A549 (cell line): ENCODE data around the gene SRRT. TPM values are rescaled to one million over a fixed set of nuclear protein-coding genes. Genes with fewer than 3 reads are reported as not detected.
"Not testable (repeated sequence)": the region's sequence is repeated elsewhere in the genome, so short reads cannot be mapped to it uniquely, and the experiment has no call there.

Source experiments
- ATAC-seq, 2 experiments: fragments of 200-7000 bp in 1 of 2; fragments of >200 bp in 1 of 2; cut with Nextera tagmentation in 1 of 2; cut with Tn5 transposase in 1 of 2; 3 replicates each; pipeline versions ENCODE4 v1.8.0 to v1.9.1; 2018 to 2020; ENCODE audit warnings: mild to moderate bottlenecking in 1 of 2, moderate library complexity in 1 of 2
- CTCF ChIA-PET: fragments of 300-600 bp; sonication (Branson Sonifier 250); formaldehyde crosslinking; extraction: SDS; loops from one replicate; lab custom pipeline; 2021; ENCODE audit warnings: antibody characterized with exemption, inconsistent platforms; lab: Yijun Ruan, JAX
- POLR2A ChIA-PET: fragments of 350-600 bp; formaldehyde crosslinking; extraction: SDS; loops from one replicate; lab custom pipeline; 2021; ENCODE audit warnings: antibody characterized with exemption, inconsistent platforms; lab: Yijun Ruan, JAX
- DNase-seq, 2 experiments: peaks; one replicate each; pipeline versions ENCODE4 v3.0.0 to v3.0.0-alpha.2; 2011 to 2016; ENCODE audit warnings: low read depth in 1 of 2, low spot score in 1 of 2
- FAIRE-seq: peaks from 2 replicates; lab custom pipeline; 2011; peaks lifted over from hg19 to GRCh38; lab: Jason Lieb, UNC
- H3K27ac ChIP-seq, 2 experiments: fragments of >200 bp; sonication (Bioruptor Twin); formaldehyde crosslinking; 3 replicates each; pipeline ENCODE4 v1.5.1; 2016 to 2017
- H3K4me1 ChIP-seq: fragments of >200 bp; sonication (Bioruptor Twin); formaldehyde crosslinking; 3 replicates; pipeline ENCODE4 v1.6.1; 2016
- H3K4me2 ChIP-seq: fragments of >200 bp; sonication (Bioruptor Twin); formaldehyde crosslinking; 3 replicates; pipeline ENCODE4 v1.6.1; 2016
- H3K4me3 ChIP-seq: fragments of >200 bp; sonication (Bioruptor Twin); formaldehyde crosslinking; 3 replicates; pipeline ENCODE4 v1.5.1; 2016
- H3K9me3 ChIP-seq: fragments of >200 bp; sonication (Bioruptor Twin); formaldehyde crosslinking; 3 replicates; pipeline ENCODE4 v1.6.1; 2016
- BHLHE40 ChIP-seq: IDR thresholded peaks from 2 replicates; pipeline ENCODE4 v1.6.1; 2012; ENCODE audit warnings: low read depth, low read length, inconsistent platforms
- CHD4 ChIP-seq: fragments of 200-600 bp; sonication (generic); IDR thresholded peaks from 2 replicates; pipeline ENCODE4 v1.6.1; 2016; ENCODE audit warnings: antibody characterized with exemption, mild to moderate bottlenecking, borderline replicate concordance
- FOSL2 ChIP-seq, 2 experiments: fragments of 450-650 bp in 1 of 2; fragments of >200 bp in 1 of 2; sonication (Bioruptor Twin) in 1 of 2; formaldehyde crosslinking; IDR thresholded peaks; 2 replicates each; pipeline versions ENCODE4 v1.5.0 to v1.6.1; 2016 to 2020; ENCODE audit warnings: mild to moderate bottlenecking in 1 of 2, moderate library complexity in 1 of 2
- GATA3 ChIP-seq: IDR thresholded peaks from 2 replicates; pipeline ENCODE4 v1.6.1; 2012; ENCODE audit warnings: borderline replicate concordance
- HDAC2 ChIP-seq: fragments of 200-600 bp; sonication (generic); IDR thresholded peaks from 2 replicates; pipeline ENCODE4 v1.6.1; 2016
- HEYL ChIP-seq: fragments of 250-450 bp; sonication (Bioruptor Pico); IDR thresholded peaks from 2 replicates; pipeline ENCODE4 v1.8.0; 2021; ENCODE audit warnings: mild to moderate bottlenecking, moderate library complexity
- JUN ChIP-seq, 2 experiments: fragments of >200 bp; sonication (Bioruptor Twin); formaldehyde crosslinking; IDR thresholded peaks; 2 replicates in 1 of 2; 3 replicates in 1 of 2; pipeline ENCODE4 v1.6.1; 2016 to 2017
- KDM5A ChIP-seq: fragments of 200-600 bp; sonication (generic); IDR thresholded peaks from 2 replicates; pipeline ENCODE4 v1.6.1; 2016; ENCODE audit warnings: antibody characterized with exemption, mild to moderate bottlenecking
- MAFK ChIP-seq: fragments of 450-650 bp; IDR thresholded peaks from 2 replicates; pipeline ENCODE4 v1.6.1; 2014; ENCODE audit not compliant: partially characterized antibody
- MAZ ChIP-seq: fragments of 150-350 bp; IDR thresholded peaks from 2 replicates; pipeline ENCODE4 v1.6.1; 2014; ENCODE audit warnings: antibody characterized with exemption, low read depth, low read length, borderline replicate concordance
- MYC ChIP-seq: IDR thresholded peaks from 2 replicates; pipeline ENCODE4 v1.6.1; 2012; ENCODE audit warnings: mild to moderate bottlenecking, inconsistent platforms, low read length, improper control_type of control experiment, borderline replicate concordance
- RCOR1 ChIP-seq: fragments of 150-350 bp; IDR thresholded peaks from 2 replicates; pipeline ENCODE4 v1.6.1; 2014; ENCODE audit warnings: antibody characterized with exemption, low read length, low read depth
- RNF2 ChIP-seq: fragments of 200-600 bp; sonication (generic); IDR thresholded peaks from 2 replicates; pipeline ENCODE4 v1.6.1; 2016; ENCODE audit warnings: low read depth, mild to moderate bottlenecking, antibody characterized with exemption, moderate library complexity, borderline replicate concordance
- ZSCAN20 ChIP-seq: fragments of 250-450 bp; sonication (Bioruptor Pico); IDR thresholded peaks from 2 replicates; pipeline ENCODE4 v1.8.0; 2022; ENCODE audit warnings: mild to moderate bottlenecking, moderate library complexity
- WGBS: methylation state at CpG from one replicate; pipeline ENCODE4 v1.1.6; 2017; ENCODE audit errors: missing lambda C conversion rate; 5-methylcytosine and 5-hydroxymethylcytosine counted together
- polyA plus RNA-seq, 4 experiments: library from polyadenylated mRNA; depleted of rRNA in 3 of 4; stranded (reverse); fragments of >200 nt; fragmentation: RNase III in 1 of 4; extraction: RNeasy Plus Mini Kit Qiagen cat#74134 plus additional on column Dnase treatment in 1 of 4; gene quantifications; 2 replicates in 3 of 4; 3 replicates in 1 of 4; pipeline ENCODE4 v1.2.3, GENCODE V29; 2011 to 2017
- TF ChIP-seq, protein P1 (sequence below): fragments of 450-650 bp; IDR thresholded peaks from 2 replicates; pipeline ENCODE4 v1.6.1; 2014; ENCODE audit warnings: antibody characterized with exemption
- TF ChIP-seq, protein P2 (sequence below): fragments of 250-450 bp; sonication (Bioruptor Pico); IDR thresholded peaks from 2 replicates; pipeline ENCODE4 v1.5.0; 2021; ENCODE audit warnings: mild to moderate bottlenecking, moderate library complexity, borderline replicate concordance
- TF ChIP-seq, protein P3 (sequence below): fragments of 200-600 bp; sonication (generic); IDR thresholded peaks from 2 replicates; pipeline ENCODE4 v1.6.1; 2016; ENCODE audit warnings: antibody characterized with exemption, mild to moderate bottlenecking, moderate library complexity
- TF ChIP-seq, protein P4 (sequence below): fragments of >200 bp; sonication (Bioruptor Twin); formaldehyde crosslinking; IDR thresholded peaks from 2 replicates; pipeline ENCODE4 v1.6.1; 2016
- TF ChIP-seq, protein P5 (sequence below): fragments of >200 bp; sonication (Bioruptor Twin); formaldehyde crosslinking; IDR thresholded peaks from 3 replicates; pipeline ENCODE4 v1.6.1; 2016

Gene SRRT
- polyA plus RNA-seq, 2 of the 4 experiments (the other 2 are of a cell fraction), result 49.9 to 194 TPM

DNA sequence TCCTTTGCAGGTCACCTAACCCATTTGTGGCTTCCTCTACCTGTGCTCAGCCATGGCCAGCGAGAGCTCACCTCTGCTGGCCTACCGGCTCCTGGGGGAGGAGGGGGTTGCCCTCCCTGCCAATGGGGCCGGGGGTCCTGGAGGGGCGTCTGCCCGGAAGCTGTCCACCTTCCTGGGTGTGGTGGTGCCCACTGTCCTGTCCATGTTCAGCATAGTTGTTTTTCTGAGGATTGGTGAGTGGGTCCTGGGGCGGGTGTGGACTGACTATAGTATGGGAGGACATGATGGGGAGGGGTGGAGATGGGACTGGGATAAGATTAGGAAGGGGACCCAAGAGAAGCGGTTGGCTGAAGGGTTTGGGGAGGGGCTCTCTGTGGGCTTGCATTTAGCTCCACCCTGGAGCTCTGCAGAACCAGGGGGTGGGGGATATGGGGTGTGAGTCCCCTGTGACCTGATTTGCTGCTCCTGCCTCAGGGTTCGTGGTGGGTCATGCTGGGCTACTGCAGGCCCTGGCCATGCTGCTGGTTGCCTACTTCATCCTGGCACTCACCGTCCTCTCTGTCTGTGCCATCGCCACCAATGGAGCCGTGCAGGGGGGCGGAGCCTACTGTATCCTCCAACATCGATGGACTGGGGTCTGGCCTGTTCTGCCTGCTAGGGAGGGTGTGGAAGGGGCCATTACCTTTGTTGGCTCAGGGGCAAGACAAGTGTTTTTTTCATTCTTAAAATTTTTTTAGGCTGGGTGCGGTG, 20.6 kb upstream of the SRRT start:
- no peak overlapping the region for H3K27ac ChIP-seq
- TF ChIP-seq MAFK (no peak), GATA3 (no peak), CHD4 (no peak), FOSL2 (IDR thresholded peaks at IDR 0.05) (no peak), FOSL2 (CRISPR knock-in tag; IDR thresholded peaks at IDR 0.05) (no peak), HDAC2 (no peak), JUN (IDR thresholded peaks at IDR 0.05) (no peak), ZSCAN20 (no peak), MAZ (no peak), MYC (no peak), RCOR1 (no peak), BHLHE40 (no peak), KDM5A (no peak), RNF2 (no peak), HEYL (CRISPR knock-in tag) (no peak)
- TF ChIP-seq, protein P1, sequence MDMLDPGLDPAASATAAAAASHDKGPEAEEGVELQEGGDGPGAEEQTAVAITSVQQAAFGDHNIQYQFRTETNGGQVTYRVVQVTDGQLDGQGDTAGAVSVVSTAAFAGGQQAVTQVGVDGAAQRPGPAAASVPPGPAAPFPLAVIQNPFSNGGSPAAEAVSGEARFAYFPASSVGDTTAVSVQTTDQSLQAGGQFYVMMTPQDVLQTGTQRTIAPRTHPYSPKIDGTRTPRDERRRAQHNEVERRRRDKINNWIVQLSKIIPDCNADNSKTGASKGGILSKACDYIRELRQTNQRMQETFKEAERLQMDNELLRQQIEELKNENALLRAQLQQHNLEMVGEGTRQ, result no peak
- TF ChIP-seq, protein P2, sequence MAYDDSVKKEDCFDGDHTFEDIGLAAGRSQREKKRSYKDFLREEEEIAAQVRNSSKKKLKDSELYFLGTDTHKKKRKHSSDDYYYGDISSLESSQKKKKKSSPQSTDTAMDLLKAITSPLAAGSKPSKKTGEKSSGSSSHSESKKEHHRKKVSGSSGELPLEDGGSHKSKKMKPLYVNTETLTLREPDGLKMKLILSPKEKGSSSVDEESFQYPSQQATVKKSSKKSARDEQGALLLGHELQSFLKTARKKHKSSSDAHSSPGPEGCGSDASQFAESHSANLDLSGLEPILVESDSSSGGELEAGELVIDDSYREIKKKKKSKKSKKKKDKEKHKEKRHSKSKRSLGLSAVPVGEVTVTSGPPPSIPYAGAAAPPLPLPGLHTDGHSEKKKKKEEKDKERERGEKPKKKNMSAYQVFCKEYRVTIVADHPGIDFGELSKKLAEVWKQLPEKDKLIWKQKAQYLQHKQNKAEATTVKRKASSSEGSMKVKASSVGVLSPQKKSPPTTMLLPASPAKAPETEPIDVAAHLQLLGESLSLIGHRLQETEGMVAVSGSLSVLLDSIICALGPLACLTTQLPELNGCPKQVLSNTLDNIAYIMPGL (CRISPR knock-in tag), result no peak
- TF ChIP-seq, protein P3, sequence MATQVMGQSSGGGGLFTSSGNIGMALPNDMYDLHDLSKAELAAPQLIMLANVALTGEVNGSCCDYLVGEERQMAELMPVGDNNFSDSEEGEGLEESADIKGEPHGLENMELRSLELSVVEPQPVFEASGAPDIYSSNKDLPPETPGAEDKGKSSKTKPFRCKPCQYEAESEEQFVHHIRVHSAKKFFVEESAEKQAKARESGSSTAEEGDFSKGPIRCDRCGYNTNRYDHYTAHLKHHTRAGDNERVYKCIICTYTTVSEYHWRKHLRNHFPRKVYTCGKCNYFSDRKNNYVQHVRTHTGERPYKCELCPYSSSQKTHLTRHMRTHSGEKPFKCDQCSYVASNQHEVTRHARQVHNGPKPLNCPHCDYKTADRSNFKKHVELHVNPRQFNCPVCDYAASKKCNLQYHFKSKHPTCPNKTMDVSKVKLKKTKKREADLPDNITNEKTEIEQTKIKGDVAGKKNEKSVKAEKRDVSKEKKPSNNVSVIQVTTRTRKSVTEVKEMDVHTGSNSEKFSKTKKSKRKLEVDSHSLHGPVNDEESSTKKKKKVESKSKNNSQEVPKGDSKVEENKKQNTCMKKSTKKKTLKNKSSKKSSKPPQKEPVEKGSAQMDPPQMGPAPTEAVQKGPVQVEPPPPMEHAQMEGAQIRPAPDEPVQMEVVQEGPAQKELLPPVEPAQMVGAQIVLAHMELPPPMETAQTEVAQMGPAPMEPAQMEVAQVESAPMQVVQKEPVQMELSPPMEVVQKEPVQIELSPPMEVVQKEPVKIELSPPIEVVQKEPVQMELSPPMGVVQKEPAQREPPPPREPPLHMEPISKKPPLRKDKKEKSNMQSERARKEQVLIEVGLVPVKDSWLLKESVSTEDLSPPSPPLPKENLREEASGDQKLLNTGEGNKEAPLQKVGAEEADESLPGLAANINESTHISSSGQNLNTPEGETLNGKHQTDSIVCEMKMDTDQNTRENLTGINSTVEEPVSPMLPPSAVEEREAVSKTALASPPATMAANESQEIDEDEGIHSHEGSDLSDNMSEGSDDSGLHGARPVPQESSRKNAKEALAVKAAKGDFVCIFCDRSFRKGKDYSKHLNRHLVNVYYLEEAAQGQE, result no peak
- TF ChIP-seq, protein P4, sequence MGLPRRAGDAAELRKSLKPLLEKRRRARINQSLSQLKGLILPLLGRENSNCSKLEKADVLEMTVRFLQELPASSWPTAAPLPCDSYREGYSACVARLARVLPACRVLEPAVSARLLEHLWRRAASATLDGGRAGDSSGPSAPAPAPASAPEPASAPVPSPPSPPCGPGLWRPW, result no peak
- TF ChIP-seq, protein P5, sequence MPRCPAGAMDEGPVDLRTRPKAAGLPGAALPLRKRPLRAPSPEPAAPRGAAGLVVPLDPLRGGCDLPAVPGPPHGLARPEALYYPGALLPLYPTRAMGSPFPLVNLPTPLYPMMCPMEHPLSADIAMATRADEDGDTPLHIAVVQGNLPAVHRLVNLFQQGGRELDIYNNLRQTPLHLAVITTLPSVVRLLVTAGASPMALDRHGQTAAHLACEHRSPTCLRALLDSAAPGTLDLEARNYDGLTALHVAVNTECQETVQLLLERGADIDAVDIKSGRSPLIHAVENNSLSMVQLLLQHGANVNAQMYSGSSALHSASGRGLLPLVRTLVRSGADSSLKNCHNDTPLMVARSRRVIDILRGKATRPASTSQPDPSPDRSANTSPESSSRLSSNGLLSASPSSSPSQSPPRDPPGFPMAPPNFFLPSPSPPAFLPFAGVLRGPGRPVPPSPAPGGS, result no peak
- TF ChIP-seq, all 56 proteins: peak for 0
- ChIA-PET CTCF (interaction anchor here (0.9 to 15.9 kb wide), 7 partner anchors 21 to 163 kb away, joined by 3 to 280 read pairs (median 45); partner anchors contain the start of genes EPO and POP7), POLR2A (no interaction called here)
- Histone ChIP-seq H3K4me3 (no peak overlapping the region), H3K9me3 (no peaks in the 10 kb centered on the region), H3K4me1 (0 out of 3 replicates have a peak, but pooled peaks cover 4% of the 10 kb centered on the region), H3K4me2 (no peak overlapping the region)
- FAIRE-seq (no peak), ATAC-seq (no peak), DNase-seq (no peak)
- 91% methylated on average over 9 of the region's 14 CpGs for WGBS

DNA sequence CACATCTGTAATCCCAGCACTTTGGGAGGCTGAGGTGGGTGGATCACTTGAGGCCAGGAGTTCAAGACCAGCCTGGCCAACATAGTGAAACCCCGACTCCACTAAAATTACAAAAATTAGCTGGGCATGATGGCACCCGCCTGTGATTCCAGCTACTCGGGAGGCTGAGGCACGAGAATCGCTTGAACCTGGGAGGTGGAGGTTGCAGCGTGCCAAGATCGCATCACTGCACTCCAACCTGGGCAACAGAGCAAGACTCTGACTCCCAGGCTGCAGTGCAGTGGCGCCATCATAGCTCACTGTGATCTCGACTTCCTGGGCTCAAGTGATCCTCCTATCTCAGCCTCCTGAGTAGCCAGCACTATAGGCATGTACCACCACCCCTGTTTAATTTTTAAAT, 20.0 kb upstream of the SRRT start:
- CTCF ChIA-PET, result interaction anchor here (0.9 to 15.9 kb wide), 8 partner anchors 20 to 223 kb away, joined by 3 to 280 read pairs (median 8); partner anchors contain the start of genes EPO, POP7 and SRRT
- WGBS, result 87% methylated on average over 9 of the region's 9 CpGs
- FAIRE-seq, H3K4me3 ChIP-seq, H3K27ac ChIP-seq, ATAC-seq, H3K4me2 ChIP-seq, POLR2A ChIA-PET, H3K4me1 ChIP-seq, DNase-seq, H3K9me3 ChIP-seq: not testable (repeated sequence)
